Tibial artery (tissue), 4 donors: Measurements from ENCODE around the gene PLGRKT.
"Not testable (repeated sequence)": the region's sequence is repeated elsewhere in the genome, so short reads cannot be mapped to it uniquely, and the experiment has no call there.

Source experiments
- DNase-seq, 2 donors: peaks; one replicate each; pipeline ENCODE4 v3.0.0-alpha.2; 2019
- H3K27ac ChIP-seq, 2 donors: fragments of 200-600 bp; sonication (generic) in 1 of 2; 1 replicate in 1 of 2; 2 replicates in 1 of 2; pipeline ENCODE4 v1.5.1; 2018 to 2019; ENCODE audit warnings: mild to moderate bottlenecking in 1 of 2
- H3K27me3 ChIP-seq, 2 donors: fragments of 200-600 bp; sonication (generic) in 1 of 2; one replicate each; pipeline versions ENCODE4 v1.5.1 to v1.6.0; 2016 to 2019
- H3K36me3 ChIP-seq, 3 donors: fragments of 200-600 bp; sonication (generic) in 2 of 3; one replicate each; pipeline ENCODE4 v1.5.1; 2016 to 2019; ENCODE audit warnings: mild to moderate bottlenecking in 2 of 3
- H3K4me1 ChIP-seq, 4 donors: fragments of 200-600 bp; sonication (generic) in 2 of 4; 1 replicate in 3 of 4; 2 replicates in 1 of 4; pipeline ENCODE4 v1.5.1; 2016 to 2019
- H3K4me3 ChIP-seq, 2 donors: fragments of 200-600 bp; sonication (generic) in 1 of 2; 1 replicate in 1 of 2; 2 replicates in 1 of 2; pipeline ENCODE4 v1.5.1; 2018 to 2019; ENCODE audit warnings: mild to moderate bottlenecking in 2 of 2
- H3K9me3 ChIP-seq, 3 donors: fragments of 200-600 bp; sonication (generic) in 1 of 3; one replicate each; pipeline ENCODE4 v1.5.1; 2016 to 2019
- intact Hi-C: fragments of 100-400 bp; cut with DNase I; formaldehyde crosslinking; loops from one replicate; pipeline ENCODE4 v1.15.0; 2023; ENCODE audit warnings: low total_unique reads
- TF ChIP-seq, protein P1 (sequence below), 2 experiments: fragments of 200-600 bp in 1 of 2; fragments of 450-650 bp in 1 of 2; IDR thresholded peaks; one replicate each; pipeline ENCODE4 v1.5.1; 2017 to 2019; ENCODE audit warnings: antibody characterized with exemption in 2 of 2, mild to moderate bottlenecking in 1 of 2, moderate library complexity in 1 of 2

The PLGRKT gene

GRCh38 chr9:5326187-5326586 is 111.5 kb downstream of the PLGRKT start:
- H3K36me3 ChIP-seq, result no peaks in the 10 kb centered on the region
- peaks cover 0 to 3% of the 10 kb centered on the region in 2 donors for H3K27me3 ChIP-seq
- no peak for DNase-seq
- H3K4me1 ChIP-seq, result no peaks in the 10 kb centered on the region
- no peak overlapping the region for H3K4me3 ChIP-seq
- TF ChIP-seq, protein P1, sequence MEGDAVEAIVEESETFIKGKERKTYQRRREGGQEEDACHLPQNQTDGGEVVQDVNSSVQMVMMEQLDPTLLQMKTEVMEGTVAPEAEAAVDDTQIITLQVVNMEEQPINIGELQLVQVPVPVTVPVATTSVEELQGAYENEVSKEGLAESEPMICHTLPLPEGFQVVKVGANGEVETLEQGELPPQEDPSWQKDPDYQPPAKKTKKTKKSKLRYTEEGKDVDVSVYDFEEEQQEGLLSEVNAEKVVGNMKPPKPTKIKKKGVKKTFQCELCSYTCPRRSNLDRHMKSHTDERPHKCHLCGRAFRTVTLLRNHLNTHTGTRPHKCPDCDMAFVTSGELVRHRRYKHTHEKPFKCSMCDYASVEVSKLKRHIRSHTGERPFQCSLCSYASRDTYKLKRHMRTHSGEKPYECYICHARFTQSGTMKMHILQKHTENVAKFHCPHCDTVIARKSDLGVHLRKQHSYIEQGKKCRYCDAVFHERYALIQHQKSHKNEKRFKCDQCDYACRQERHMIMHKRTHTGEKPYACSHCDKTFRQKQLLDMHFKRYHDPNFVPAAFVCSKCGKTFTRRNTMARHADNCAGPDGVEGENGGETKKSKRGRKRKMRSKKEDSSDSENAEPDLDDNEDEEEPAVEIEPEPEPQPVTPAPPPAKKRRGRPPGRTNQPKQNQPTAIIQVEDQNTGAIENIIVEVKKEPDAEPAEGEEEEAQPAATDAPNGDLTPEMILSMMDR (IDR thresholded peaks at IDR 0.05), result no peak
- intact Hi-C loops, result no loop called here
- H3K9me3 ChIP-seq, result no peaks in the 10 kb centered on the region
- no peak overlapping the region for H3K27ac ChIP-seq

- DNase-seq, H3K4me1 ChIP-seq, H3K27me3 ChIP-seq, H3K27ac ChIP-seq, H3K9me3 ChIP-seq, H3K36me3 ChIP-seq, H3K4me3 ChIP-seq: not testable (repeated sequence)
- intact Hi-C loops, result loop anchor here (2.0 kb wide), 1 partner anchor 43 kb away; no protein-coding TSS in a partner anchor
Measured at GRCh38 chr9:5321601-5322000, 116.1 kb downstream of the PLGRKT start.

- Histone ChIP-seq H3K27me3 (no peaks in the 10 kb centered on the region), H3K36me3 (no peaks in the 10 kb centered on the region), H3K27ac (no peak overlapping the region), H3K9me3 (peaks cover 0 to 6% (median 0%) of the 10 kb centered on the region in 3 donors), H3K4me3 (no peak overlapping the region), H3K4me1 (no peaks in the 10 kb centered on the region)
- TF ChIP-seq, protein P1 (IDR thresholded peaks at IDR 0.05), result no peak
- no peak for DNase-seq
- intact Hi-C loops, result loop anchor here (2.0 kb wide), 1 partner anchor 44 kb away; no protein-coding TSS in a partner anchor
Measured at GRCh38 chr9:5321058-5321457, 116.7 kb downstream of the PLGRKT start.

- intact Hi-C loops, H3K4me1 ChIP-seq: not testable (repeated sequence)
Measured at GRCh38 chr9:5316406-5316805, 121.3 kb downstream of the PLGRKT start.

GRCh38 chr9:5315187-5315923 is 122.4 kb downstream of the PLGRKT start:
- Histone ChIP-seq H3K4me3 (no peak overlapping the region), H3K9me3 (peaks cover 0 to 22% (median 10%) of the 10 kb centered on the region in 3 donors), H3K27ac (no peak overlapping the region), H3K36me3 (no peaks in the 10 kb centered on the region), H3K4me1 (no peaks in the 10 kb centered on the region), H3K27me3 (no peaks in the 10 kb centered on the region)
- TF ChIP-seq, protein P1 (IDR thresholded peaks at IDR 0.05), result no peak
- no peak for DNase-seq
- intact Hi-C loops, result no loop called here

More at GRCh38 chr9:5316406-5316805, 121.3 kb downstream of the PLGRKT start:
- not testable (repeated sequence) for H3K36me3 ChIP-seq, DNase-seq, H3K4me3 ChIP-seq, H3K27ac ChIP-seq, H3K27me3 ChIP-seq
- peaks cover 0 to 22% (median 10%) of the 10 kb centered on the region in 3 donors for H3K9me3 ChIP-seq

DNA sequence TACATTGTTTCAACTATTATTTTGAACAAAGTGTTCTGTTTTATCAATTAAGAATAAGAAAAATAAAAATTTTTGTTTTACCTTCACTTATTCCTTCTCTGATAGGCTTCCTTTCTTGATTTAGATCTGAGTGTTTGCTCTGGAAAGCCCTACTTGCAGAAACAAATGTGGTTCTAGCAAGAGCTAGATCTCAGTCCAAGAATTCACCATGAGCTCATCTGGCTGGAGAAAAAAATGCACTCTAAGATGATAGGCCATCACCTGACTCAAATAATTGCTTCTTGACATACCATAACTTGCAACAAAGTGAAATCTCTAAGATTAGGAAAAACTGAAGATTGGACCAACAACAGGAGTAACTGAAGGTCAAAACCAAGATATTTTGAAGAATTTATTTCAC is 126.9 kb downstream of the PLGRKT start:
- TF ChIP-seq, protein P1 (IDR thresholded peaks at IDR 0.05), result no peak
- DNase-seq, result no peak
- H3K4me3 ChIP-seq, result no peak overlapping the region
- intact Hi-C loops, result no loop called here
- no peaks in the 10 kb centered on the region for H3K27me3 ChIP-seq
- no peak overlapping the region for H3K27ac ChIP-seq
- no peaks in the 10 kb centered on the region for H3K36me3 ChIP-seq
- peaks cover 0 to 14% (median 10%) of the 10 kb centered on the region in 3 donors for H3K9me3 ChIP-seq
- H3K4me1 ChIP-seq, result no peaks in the 10 kb centered on the region
